Inflammatory macrophage (primary cell): Measurements from ENCODE around the gene NOP53.
"Not testable (repeated sequence)": the region's sequence is repeated elsewhere in the genome, so short reads cannot be mapped to it uniquely, and the experiment has no call there.

ENCODE experiments used
- DNase-seq, 2 donors: peaks; one replicate each; pipeline ENCODE4 v3.0.0-alpha.2; 2020 to 2022

Gene NOP53

GRCh38 chr19:47778049-47778953 is 33.0 kb downstream of the NOP53 start, which contains the start of gene SELENOW:
SELENOW (plus strand) TSS chr19:47778703; CDS start chr19:47778786, 83 bp downstream.
- peak; percentile 44 to 54 for DNase-seq

GRCh38 chr19:47778954-47779351 is 33.6 kb downstream of the NOP53 start:
- DNase-seq = peak in 1 of 2 donors; percentile 3

GRCh38 chr19:47779524-47780214 is 34.3 kb downstream of the NOP53 start:
- DNase-seq = no peak

- no peak for DNase-seq
These were observed 34.8 kb downstream of the NOP53 start for GRCh38 chr19:47780215-47780551.

GRCh38 chr19:47781590-47782262 is 36.4 kb downstream of the NOP53 start:
- DNase-seq = no peak

GRCh38 chr19:47786566-47786965 is 41.2 kb downstream of the NOP53 start:
- no peak for DNase-seq

GRCh38 chr19:47787307-47787706 is 42.0 kb downstream of the NOP53 start:
- not testable (repeated sequence) for DNase-seq

- DNase-seq = not testable (repeated sequence)
These were observed 44.5 kb downstream of the NOP53 start for GRCh38 chr19:47789811-47790210.

GRCh38 chr19:47790398-47790814 is 45.1 kb downstream of the NOP53 start:
- DNase-seq = peak; percentile 57 to 65

- DNase-seq = no peak
These were observed 47.3 kb downstream of the NOP53 start for GRCh38 chr19:47792616-47793015.

- no peak for DNase-seq
These were observed 49.2 kb downstream of the NOP53 start for GRCh38 chr19:47794526-47794925.

- no peak for DNase-seq
These were observed 51.4 kb downstream of the NOP53 start for GRCh38 chr19:47796785-47797184.

- no peak for DNase-seq
These were observed 52.9 kb downstream of the NOP53 start for GRCh38 chr19:47797996-47798903.

- DNase-seq = no peak
These were observed 53.5 kb downstream of the NOP53 start for GRCh38 chr19:47798904-47799266.

GRCh38 chr19:47801270-47801669 is 55.9 kb downstream of the NOP53 start:
- no peak for DNase-seq

GRCh38 chr19:47802521-47803043 is 57.2 kb downstream of the NOP53 start:
- no peak for DNase-seq

- not testable (repeated sequence) for DNase-seq
These were observed 57.8 kb downstream of the NOP53 start for GRCh38 chr19:47803148-47803547.

- not testable (repeated sequence) for DNase-seq
These were observed 58.3 kb downstream of the NOP53 start for GRCh38 chr19:47803671-47804070.

- DNase-seq = not testable (repeated sequence)
These were observed 59.1 kb downstream of the NOP53 start, which contains the start of gene TPRX1 for GRCh38 chr19:47804451-47804850. TPRX1 (minus strand) TSS chr19:47804551; CDS start chr19:47804539, 12 bp downstream.

- no peak for DNase-seq
These were observed 60.0 kb downstream of the NOP53 start for GRCh38 chr19:47805313-47805712.

GRCh38 chr19:47806435-47806834 is 61.1 kb downstream of the NOP53 start:
- DNase-seq = no peak
